VCaP (cell line): ENCODE measurements around the gene PDE6A.

Source experiments
- H3K27ac ChIP-seq: fragments of 450-650 bp; 2 replicates; pipeline ENCODE4 v1.5.1; 2017
- TF ChIP-seq, protein P1 (sequence below): fragments of 450-650 bp; conservative IDR thresholded peaks from 2 replicates; pipeline ENCODE4 v1.5.1; 2017; ENCODE audit warnings: mild to moderate bottlenecking, moderate library complexity

Gene PDE6A

GRCh38 chr5:149831492-149831891 lies 113.1 kb downstream of the PDE6A start:
- TF ChIP-seq, protein P1, sequence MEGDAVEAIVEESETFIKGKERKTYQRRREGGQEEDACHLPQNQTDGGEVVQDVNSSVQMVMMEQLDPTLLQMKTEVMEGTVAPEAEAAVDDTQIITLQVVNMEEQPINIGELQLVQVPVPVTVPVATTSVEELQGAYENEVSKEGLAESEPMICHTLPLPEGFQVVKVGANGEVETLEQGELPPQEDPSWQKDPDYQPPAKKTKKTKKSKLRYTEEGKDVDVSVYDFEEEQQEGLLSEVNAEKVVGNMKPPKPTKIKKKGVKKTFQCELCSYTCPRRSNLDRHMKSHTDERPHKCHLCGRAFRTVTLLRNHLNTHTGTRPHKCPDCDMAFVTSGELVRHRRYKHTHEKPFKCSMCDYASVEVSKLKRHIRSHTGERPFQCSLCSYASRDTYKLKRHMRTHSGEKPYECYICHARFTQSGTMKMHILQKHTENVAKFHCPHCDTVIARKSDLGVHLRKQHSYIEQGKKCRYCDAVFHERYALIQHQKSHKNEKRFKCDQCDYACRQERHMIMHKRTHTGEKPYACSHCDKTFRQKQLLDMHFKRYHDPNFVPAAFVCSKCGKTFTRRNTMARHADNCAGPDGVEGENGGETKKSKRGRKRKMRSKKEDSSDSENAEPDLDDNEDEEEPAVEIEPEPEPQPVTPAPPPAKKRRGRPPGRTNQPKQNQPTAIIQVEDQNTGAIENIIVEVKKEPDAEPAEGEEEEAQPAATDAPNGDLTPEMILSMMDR: no peak
- no peak overlapping the region for H3K27ac ChIP-seq

GRCh38 chr5:149830579-149830978 lies 114.0 kb downstream of the PDE6A start:
- H3K27ac ChIP-seq: peak overlapping the region; percentile 60
- TF ChIP-seq, protein P1: no peak

DNA sequence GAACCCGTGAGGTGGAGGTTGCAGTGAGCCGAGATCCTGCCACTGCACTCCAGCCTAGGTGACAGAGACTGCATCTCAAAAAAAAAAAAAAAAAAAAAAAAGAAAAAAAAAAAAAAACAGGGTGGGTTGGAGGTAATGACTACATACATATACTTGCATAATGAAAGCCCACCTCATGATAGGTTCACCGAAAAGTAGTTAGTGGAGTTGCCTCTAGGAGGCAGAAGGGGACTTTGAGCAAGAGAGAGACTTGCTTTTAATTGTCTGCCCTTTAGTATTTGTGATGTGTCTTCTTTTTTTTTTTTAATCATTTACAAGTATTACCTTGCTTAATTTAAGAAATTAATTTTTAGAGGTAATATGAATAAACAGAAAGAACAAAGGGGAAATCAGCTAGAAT lies 114.6 kb downstream of the PDE6A start:
- TF ChIP-seq, protein P1: peak; percentile 44
- peak overlapping the region; percentile 60 for H3K27ac ChIP-seq

DNA sequence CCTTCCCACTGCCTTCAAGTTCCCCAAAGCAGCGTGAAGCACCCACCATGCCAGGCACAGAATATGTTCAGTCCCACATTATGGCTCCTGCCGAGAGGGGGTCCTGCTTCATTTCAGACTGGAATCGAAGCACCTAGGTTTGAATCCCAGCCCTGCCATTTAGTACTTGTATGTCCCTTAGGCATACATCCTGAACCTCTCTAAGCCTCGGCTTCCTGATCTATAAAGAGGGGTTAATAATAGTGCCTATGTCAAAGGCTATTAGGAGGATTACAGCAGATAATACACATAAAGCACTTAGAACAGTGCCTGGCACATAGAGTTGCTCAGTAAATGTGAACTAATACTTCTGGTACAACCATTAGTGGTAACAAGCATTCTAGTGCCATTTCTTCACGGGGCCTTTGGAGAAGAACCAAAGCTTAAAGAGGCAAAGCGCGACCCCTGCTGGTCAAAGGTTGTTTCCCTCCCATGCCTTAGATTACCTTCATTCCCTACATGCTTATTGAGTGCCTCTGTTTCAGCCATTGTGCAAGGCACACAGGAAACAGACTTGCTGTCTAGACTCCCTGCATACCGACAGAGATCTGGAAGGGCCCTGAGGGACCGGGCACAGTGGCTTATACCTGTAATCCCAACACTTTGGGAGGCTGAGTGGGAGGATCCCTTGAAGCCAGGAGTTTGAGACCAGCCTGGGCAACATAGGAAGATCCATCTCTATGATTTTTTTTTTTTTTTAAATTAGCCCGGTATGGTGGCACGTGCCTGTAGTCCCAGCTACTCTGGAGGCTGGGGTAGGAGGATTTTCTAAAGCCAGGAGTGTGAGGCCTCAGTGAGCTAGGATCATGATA lies 116.2 kb downstream of the PDE6A start:
- H3K27ac ChIP-seq: peak overlapping the region; percentile 60
- TF ChIP-seq, protein P1: peak; percentile 86

GRCh38 chr5:149827546-149827945 lies 117.0 kb downstream of the PDE6A start:
- TF ChIP-seq, protein P1: no peak
- H3K27ac ChIP-seq: no peak overlapping the region

DNA sequence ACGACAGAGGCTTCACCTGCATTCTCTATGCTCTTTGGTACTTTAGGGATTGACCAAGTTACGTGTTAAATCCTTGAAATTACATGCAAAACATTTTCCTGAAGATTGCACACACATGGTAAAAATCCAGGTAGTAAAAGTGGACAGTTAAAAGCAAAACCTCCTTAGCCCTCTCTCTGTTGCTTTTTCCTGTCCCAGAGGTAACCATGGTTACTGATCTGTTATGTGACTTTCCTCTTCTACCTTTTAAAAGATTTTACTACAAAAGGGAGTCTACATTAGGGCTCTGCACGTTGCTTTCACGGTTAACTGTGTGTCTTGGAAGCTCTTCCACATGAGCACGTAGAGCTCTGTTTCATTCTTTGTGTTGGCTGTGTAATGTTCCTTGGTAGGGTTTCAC lies 117.5 kb downstream of the PDE6A start:
- TF ChIP-seq, protein P1: no peak
- no peak overlapping the region for H3K27ac ChIP-seq

- no peak overlapping the region for H3K27ac ChIP-seq
- TF ChIP-seq, protein P1: no peak
Observed at GRCh38 chr5:149826574-149826973, 118.0 kb downstream of the PDE6A start.
